ENCODE results near the gene CUL9.

DNA sequence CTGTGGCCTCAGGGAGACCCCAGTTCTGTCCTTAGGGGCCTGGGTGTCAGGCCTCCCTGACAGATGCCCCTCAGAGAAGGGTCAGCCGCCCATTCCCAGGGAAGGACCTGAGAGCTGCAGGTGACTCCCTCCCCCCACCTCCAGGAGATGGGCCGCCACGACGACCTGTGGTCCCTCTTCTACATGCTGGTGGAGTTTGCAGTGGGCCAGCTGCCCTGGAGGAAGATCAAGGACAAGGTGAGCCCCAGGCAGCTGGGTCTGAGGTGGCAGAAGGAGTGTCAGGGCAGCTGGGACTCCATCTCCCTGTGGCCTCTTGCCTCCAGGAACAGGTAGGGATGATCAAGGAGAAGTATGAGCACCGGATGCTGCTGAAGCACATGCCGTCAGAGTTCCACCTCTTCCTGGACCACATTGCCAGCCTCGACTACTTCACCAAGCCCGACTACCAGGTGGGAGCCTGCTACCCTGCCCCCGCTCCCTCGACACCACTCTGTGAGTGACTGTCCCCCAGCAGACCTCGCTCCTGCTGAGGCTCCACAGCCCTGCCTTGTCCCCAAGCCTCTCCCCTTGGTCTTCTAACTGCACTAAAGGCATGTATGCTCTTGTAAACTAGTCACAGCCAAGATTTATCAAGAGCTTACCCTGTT is 73.5 kb downstream of the CUL9 start:
- TF ChIP-seq POLR2A (IDR thresholded peaks at IDR 0.05; ENCODE audit: low read length) (no peak), GATA1 (IDR thresholded peaks at IDR 0.05; ENCODE audit: low read depth, low read length) (no peak)

Measured in erythroblast (primary cell).